SKM-1 (cell line): ENCODE data around the gene LYL1.

Experiments
- DNase-seq: peaks from one replicate; lab custom pipeline; 2025; ENCODE audit not compliant: unreplicated experiment; lab: John Stamatoyannopoulos, UW

LYL1 gene

GRCh38 chr19:13094106-13094504 lies 8.6 kb downstream of the LYL1 start:
- DNase-seq: no peak

GRCh38 chr19:13093407-13094105 lies 9.1 kb downstream of the LYL1 start:
- DNase-seq: peak; percentile 84

- no peak for DNase-seq
Observed at GRCh38 chr19:13092606-13093235, 9.9 kb downstream of the LYL1 start.

- DNase-seq: no peak
Observed at GRCh38 chr19:13092158-13092543, 10.5 kb downstream of the LYL1 start.

GRCh38 chr19:13091400-13092157 lies 11.1 kb downstream of the LYL1 start:
- no peak for DNase-seq

GRCh38 chr19:13090511-13091231 lies 12.0 kb downstream of the LYL1 start:
- no peak for DNase-seq

GRCh38 chr19:13089857-13090507 lies 12.7 kb downstream of the LYL1 start:
- no peak for DNase-seq

GRCh38 chr19:13089139-13089856 lies 13.4 kb downstream of the LYL1 start:
- DNase-seq: no peak

- DNase-seq: no peak
Observed at GRCh38 chr19:13087795-13088537, 14.7 kb downstream of the LYL1 start.

- no peak for DNase-seq
Observed at GRCh38 chr19:13087295-13087694, 15.4 kb downstream of the LYL1 start.

GRCh38 chr19:13086341-13086740 lies 16.3 kb downstream of the LYL1 start:
- no peak for DNase-seq

GRCh38 chr19:13085666-13086065 lies 17.0 kb downstream of the LYL1 start:
- no peak for DNase-seq

GRCh38 chr19:13083627-13084026 lies 19.0 kb downstream of the LYL1 start:
- no peak for DNase-seq

- no peak for DNase-seq
Observed at GRCh38 chr19:13083008-13083404, 19.7 kb downstream of the LYL1 start.

- DNase-seq: no peak
Observed at GRCh38 chr19:13082192-13083007, 20.3 kb downstream of the LYL1 start.

GRCh38 chr19:13079542-13079986 lies 23.1 kb downstream of the LYL1 start:
- no peak for DNase-seq

GRCh38 chr19:13078897-13079541 lies 23.6 kb downstream of the LYL1 start:
- DNase-seq: no peak

GRCh38 chr19:13078381-13078780 lies 24.3 kb downstream of the LYL1 start:
- no peak for DNase-seq
